Stomach smooth muscle (tissue), 2 donors: ENCODE data around the gene CDH23.

Source experiments
- H3K27ac ChIP-seq: one replicate; pipeline ENCODE4 v1.7.0; 2013; ENCODE audit warnings: mild to moderate bottlenecking, low read length, inconsistent platforms
- H3K27me3 ChIP-seq, 2 donors: one replicate each; pipeline ENCODE4 v1.7.0; 2013; ENCODE audit warnings: low read length in 2 of 2; ENCODE audit not compliant: insufficient read depth in 2 of 2, control insufficient read depth in 1 of 2
- H3K36me3 ChIP-seq, 2 donors: one replicate each; pipeline ENCODE4 v1.7.0; 2013; ENCODE audit warnings: low read length in 2 of 2; ENCODE audit not compliant: control insufficient read depth in 2 of 2, insufficient read depth in 2 of 2
- H3K4me1 ChIP-seq: one replicate; pipeline ENCODE4 v1.7.0; 2013; ENCODE audit warnings: low read length; ENCODE audit not compliant: control insufficient read depth, insufficient read depth
- H3K4me3 ChIP-seq, 2 donors: one replicate each; pipeline ENCODE4 v1.7.0; 2013; ENCODE audit warnings: low read length in 2 of 2
- H3K9ac ChIP-seq, 2 donors: one replicate each; pipeline ENCODE4 v1.7.0; 2013; ENCODE audit warnings: low read length in 2 of 2, mild to moderate bottlenecking in 1 of 2
- H3K9me3 ChIP-seq, 2 donors: one replicate each; pipeline ENCODE4 v1.7.0; 2013; ENCODE audit warnings: low read length in 2 of 2; ENCODE audit not compliant: control insufficient read depth in 2 of 2
- donor health status: healthy.
- donor health status: Pancreatic carcinoma.

Gene CDH23

DNA sequence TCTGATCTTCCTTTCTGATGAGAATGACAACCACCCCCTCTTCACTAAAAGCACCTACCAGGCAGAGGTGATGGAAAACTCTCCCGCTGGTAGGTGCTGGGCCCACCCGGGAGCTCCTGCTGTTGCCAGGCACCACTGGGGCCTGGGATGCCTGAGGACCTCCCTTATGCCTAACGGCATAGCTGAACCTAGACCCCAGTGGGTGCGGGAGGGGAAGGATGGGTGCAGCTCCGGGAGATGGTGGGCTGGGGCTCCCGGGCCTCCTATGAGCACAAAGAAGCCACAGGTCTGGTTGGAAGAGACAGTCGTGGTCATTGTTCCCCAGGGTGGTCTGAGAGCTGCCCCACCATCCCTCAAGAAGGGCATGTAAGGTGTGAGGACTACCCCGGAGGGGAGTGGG lies 392.2 kb downstream of the CDH23 start:
- Histone ChIP-seq H3K4me3 (no peak overlapping the region), H3K4me1 (no peaks in the 10 kb centered on the region), H3K9ac (no peak overlapping the region), H3K9me3 (no peaks in the 10 kb centered on the region), H3K27ac (no peak overlapping the region), H3K27me3 (no peaks in the 10 kb centered on the region), H3K36me3 (no peaks in the 10 kb centered on the region)

DNA sequence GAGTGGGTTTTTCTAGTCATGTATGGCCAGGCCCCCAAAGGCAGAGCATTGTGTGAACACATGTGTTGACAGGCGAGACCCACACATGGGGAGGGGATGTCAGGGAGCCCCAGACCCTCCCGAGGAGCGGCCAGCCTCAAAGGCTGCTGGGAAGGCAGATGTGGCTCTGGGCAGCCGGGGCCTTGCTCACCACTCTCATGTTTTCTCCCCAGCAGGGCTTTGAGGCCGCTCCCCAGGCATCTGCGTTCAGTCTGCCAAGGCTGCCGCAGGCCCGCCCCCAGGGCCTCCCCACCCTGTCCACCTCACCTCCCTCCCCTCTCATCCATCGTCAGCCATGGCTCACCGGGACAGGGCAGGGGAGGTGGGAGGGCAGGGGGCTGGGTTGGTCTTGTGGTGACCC lies 393.2 kb downstream of the CDH23 start:
- no peak overlapping the region for H3K4me3 ChIP-seq
- no peak overlapping the region for H3K27ac ChIP-seq
- H3K36me3 ChIP-seq = no peaks in the 10 kb centered on the region
- H3K9ac ChIP-seq = no peak overlapping the region
- no peaks in the 10 kb centered on the region for H3K27me3 ChIP-seq
- H3K9me3 ChIP-seq = no peaks in the 10 kb centered on the region
- H3K4me1 ChIP-seq = no peaks in the 10 kb centered on the region

DNA sequence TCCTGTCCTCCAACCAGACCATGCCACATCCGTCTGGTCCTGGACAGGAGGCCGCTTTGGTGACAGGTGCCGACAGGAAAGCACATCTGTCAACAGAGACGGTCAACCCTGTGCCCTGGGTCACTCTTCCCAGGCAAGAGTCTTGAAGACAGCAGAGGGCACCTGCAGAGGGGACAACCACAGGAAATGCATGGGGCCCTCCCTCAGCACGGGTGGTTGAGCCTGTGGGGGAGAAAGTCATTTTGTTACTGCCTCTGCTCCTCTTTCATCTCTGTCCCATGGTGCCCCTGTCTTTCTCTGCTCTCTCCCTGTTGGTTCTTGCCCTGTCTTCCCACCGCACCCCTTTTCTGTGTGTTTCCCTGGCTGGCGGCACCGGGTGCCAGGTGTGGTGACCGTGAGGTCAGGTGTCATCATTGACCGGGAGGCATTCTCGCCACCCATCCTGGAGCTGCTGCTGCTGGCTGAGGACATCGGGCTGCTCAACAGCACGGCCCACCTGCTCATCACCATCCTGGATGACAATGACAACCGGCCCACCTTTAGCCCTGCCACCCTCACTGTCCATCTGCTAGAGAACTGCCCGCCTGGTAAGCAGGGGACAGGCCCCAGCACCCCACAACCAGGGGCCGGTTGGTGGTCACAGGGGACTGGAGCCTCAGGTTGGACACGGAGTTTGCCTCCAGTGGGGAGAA lies 394.2 kb downstream of the CDH23 start:
- Histone ChIP-seq H3K36me3 (no peaks in the 10 kb centered on the region), H3K4me3 (no peak overlapping the region), H3K9me3 (no peaks in the 10 kb centered on the region), H3K4me1 (no peaks in the 10 kb centered on the region), H3K9ac (no peak overlapping the region), H3K27me3 (no peaks in the 10 kb centered on the region), H3K27ac (no peak overlapping the region)

- Histone ChIP-seq H3K4me1 (no peaks in the 10 kb centered on the region), H3K9me3 (no peaks in the 10 kb centered on the region), H3K27me3 (no peaks in the 10 kb centered on the region), H3K27ac (no peak overlapping the region), H3K9ac (no peak overlapping the region), H3K36me3 (no peaks in the 10 kb centered on the region), H3K4me3 (no peak overlapping the region)
These were observed 398.5 kb downstream of the CDH23 start for GRCh38 chr10:71795248-71795647.

DNA sequence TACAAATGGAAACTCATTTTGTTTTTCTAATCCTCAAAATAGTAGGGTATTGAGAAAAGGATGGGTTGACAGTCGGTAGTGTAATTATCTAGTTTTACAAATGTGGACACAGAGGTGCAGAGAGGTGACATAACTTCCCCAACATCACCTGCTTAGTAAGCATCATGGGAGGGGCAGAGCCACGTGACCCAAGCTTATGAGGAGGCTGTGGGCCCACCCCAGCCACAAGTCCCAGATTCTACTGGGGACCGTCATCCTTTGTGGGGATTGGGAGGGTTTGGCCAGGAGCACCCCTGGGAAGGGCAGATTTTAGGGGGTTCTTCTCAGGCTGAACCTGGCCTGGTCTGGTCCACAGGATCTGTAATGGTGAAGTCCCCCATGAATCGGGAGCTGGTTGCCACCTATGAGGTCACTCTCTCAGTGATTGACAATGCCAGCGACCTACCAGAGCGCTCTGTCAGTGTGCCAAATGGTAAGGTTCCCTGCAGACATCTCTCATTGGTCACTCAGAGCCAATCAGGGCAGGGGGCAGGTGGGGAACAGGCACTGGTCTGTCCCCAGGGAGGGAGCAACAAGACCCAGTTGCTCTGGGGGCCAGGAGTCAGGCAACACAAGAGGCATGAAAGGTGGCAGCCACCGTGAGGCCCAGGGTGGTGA lies 400.2 kb downstream of the CDH23 start:
- Histone ChIP-seq H3K9me3 (no peaks in the 10 kb centered on the region), H3K27me3 (no peaks in the 10 kb centered on the region), H3K9ac (no peak overlapping the region), H3K36me3 (no peaks in the 10 kb centered on the region), H3K4me1 (no peaks in the 10 kb centered on the region), H3K27ac (no peak overlapping the region), H3K4me3 (no peak overlapping the region)

- Histone ChIP-seq H3K27me3 (no peaks in the 10 kb centered on the region), H3K27ac (no peak overlapping the region), H3K4me1 (no peaks in the 10 kb centered on the region)
These were observed 401.0 kb downstream of the CDH23 start for GRCh38 chr10:71797533-71798307.

DNA sequence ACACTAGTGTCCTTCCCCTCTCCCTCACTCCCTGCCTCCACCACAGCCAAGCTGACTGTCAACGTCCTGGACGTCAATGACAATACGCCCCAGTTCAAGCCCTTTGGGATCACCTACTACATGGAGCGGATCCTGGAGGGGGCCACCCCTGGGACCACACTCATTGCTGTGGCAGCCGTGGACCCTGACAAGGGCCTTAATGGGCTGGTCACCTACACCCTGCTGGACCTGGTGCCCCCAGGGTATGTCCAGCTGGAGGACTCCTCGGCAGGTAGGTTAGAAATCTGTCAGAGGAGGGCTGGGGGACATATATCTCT lies 401.5 kb downstream of the CDH23 start:
- Histone ChIP-seq H3K36me3 (no peaks in the 10 kb centered on the region), H3K4me1 (no peaks in the 10 kb centered on the region), H3K9ac (no peak overlapping the region), H3K4me3 (no peak overlapping the region), H3K27me3 (no peaks in the 10 kb centered on the region), H3K27ac (no peak overlapping the region), H3K9me3 (no peaks in the 10 kb centered on the region)

More at GRCh38 chr10:71797533-71798307, 401.0 kb downstream of the CDH23 start:
- H3K9ac ChIP-seq = no peak overlapping the region
- H3K9me3 ChIP-seq = no peaks in the 10 kb centered on the region
- H3K36me3 ChIP-seq = no peaks in the 10 kb centered on the region
- no peak overlapping the region for H3K4me3 ChIP-seq

DNA sequence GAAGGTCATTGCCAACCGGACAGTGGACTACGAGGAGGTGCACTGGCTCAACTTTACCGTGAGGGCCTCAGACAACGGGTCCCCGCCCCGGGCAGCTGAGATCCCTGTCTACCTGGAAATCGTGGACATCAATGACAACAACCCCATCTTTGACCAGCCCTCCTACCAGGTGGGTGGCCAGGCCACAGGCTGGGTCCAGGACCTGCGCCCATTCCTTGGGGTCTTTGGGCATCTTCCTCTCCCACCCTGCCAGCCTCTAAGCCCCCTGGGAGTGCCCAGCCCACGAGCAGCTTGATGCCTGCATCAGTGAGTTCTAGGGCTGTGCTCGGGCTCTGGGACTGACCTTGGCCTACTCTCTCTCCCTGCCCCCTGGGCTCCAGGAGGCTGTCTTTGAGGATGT lies 402.4 kb downstream of the CDH23 start:
- H3K9ac ChIP-seq = no peak overlapping the region
- H3K4me3 ChIP-seq = no peak overlapping the region

DNA sequence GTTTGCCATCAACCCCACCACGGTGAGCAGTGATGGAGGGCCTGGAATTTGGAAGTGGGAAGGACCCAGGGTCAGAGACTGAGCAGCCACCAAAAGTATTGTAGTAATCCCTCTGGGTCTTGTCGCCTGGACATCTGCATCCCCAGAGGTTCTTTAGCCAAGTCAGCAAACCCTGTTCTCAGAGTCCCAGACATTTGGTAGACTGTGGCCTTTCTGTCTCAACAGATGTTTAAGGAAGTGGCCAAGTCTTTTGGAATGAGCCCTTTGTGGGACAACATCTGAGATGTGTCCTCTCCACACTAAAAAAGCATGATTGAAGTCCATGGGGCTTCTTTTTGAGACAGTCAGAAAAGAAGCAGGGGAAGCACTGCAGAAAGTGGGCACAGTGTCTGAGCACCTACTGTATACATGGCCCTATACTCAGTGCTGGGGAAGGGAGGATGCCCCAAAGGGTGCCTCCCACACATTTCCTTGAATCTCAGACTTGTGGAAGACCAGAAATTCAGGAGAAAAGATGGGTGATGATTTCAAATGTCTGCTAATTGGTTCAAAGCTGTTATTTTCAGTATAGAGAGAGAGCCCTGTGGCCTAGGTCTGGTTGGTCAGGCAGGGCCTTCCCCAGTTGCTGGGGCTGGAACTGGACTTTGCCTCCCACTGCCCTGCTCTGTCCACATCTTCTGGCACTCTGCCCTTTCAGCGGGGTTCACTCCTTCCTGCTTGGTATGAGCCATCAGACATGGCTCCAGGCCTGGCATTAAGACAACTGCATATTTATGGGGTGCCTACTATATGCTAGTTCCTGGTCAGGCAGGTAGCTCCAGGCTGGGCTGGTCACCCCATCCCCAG lies 403.1 kb downstream of the CDH23 start:
- Histone ChIP-seq H3K36me3 (no peaks in the 10 kb centered on the region), H3K4me3 (no peak overlapping the region), H3K9ac (no peak overlapping the region), H3K4me1 (no peaks in the 10 kb centered on the region), H3K9me3 (no peaks in the 10 kb centered on the region), H3K27me3 (no peaks in the 10 kb centered on the region), H3K27ac (no peak overlapping the region)

More for the DNA sequence above, 402.4 kb downstream of the CDH23 start:
- Histone ChIP-seq H3K27ac (no peak overlapping the region), H3K36me3 (no peaks in the 10 kb centered on the region), H3K9me3 (no peaks in the 10 kb centered on the region), H3K4me1 (no peaks in the 10 kb centered on the region), H3K27me3 (no peaks in the 10 kb centered on the region)

DNA sequence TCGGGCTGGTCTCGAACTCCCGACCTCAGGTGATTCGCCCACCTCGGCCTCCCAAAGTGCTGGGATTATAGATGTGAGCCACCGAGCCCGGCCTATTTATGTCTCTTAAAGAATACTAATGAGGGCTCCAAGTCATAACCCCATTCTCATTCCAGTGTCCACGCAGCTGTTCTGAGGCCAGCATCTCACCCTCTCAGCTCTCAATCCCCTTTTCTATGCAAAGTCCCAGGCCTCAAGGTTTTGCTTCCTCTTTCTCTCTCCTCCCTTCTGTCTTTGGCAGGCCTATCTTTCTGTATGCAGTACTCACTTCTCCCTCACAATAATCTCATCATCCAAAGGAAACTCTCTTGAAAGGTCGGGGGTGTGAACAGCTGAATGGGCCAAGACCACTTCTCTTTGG lies 404.6 kb downstream of the CDH23 start:
- Histone ChIP-seq H3K4me1 (no peaks in the 10 kb centered on the region), H3K9me3 (no peaks in the 10 kb centered on the region), H3K9ac (no peak overlapping the region), H3K36me3 (no peaks in the 10 kb centered on the region), H3K4me3 (no peak overlapping the region), H3K27me3 (no peaks in the 10 kb centered on the region), H3K27ac (no peak overlapping the region)
